H1 (cell line): ENCODE data around the gene TTC13. TPM values are rescaled to one million over a fixed set of nuclear protein-coding genes. Genes with fewer than 3 reads are reported as not detected.

ENCODE experiments used
- CTCF ChIA-PET: fragments of 300-600 bp; sonication (Branson Sonifier 250); formaldehyde crosslinking; loops from one replicate; lab custom pipeline; 2021; ENCODE audit not compliant: partially characterized antibody; lab: Charles Lee
- POLR2A ChIA-PET: fragments of 300-600 bp; sonication (Branson Sonifier 250); formaldehyde crosslinking; loops from one replicate; lab custom pipeline; 2021; ENCODE audit warnings: inconsistent platforms; ENCODE audit not compliant: partially characterized antibody; lab: Charles Lee
- DNase-seq, 2 experiments: peaks; one replicate each; pipeline versions ENCODE4 v3.0.0 to v3.0.0-alpha.2; 2010 to 2022; ENCODE audit warnings: low spot score in 2 of 2, low read depth in 1 of 2, mixed read lengths in 1 of 2
- FAIRE-seq: peaks from 2 replicates; lab custom pipeline; 2011; peaks lifted over from hg19 to GRCh38; lab: Jason Lieb, UNC
- H2AFZ ChIP-seq: 2 replicates; pipeline ENCODE4 v1.8.1; 2012; ENCODE audit warnings: low read length, inconsistent platforms
- H2AK5ac ChIP-seq: 2 replicates; pipeline ENCODE4 v1.6.1; 2013; ENCODE audit warnings: low read depth, low read length
- H2BK120ac ChIP-seq: replicated peaks from 2 replicates; pipeline ENCODE3; 2013; ENCODE audit warnings: low read depth, low read length, inconsistent platforms
- H2BK12ac ChIP-seq: 2 replicates; pipeline ENCODE4 v1.6.1; 2013; ENCODE audit warnings: low read depth, low read length
- H2BK15ac ChIP-seq: 2 replicates; pipeline ENCODE4 v1.6.1; 2013; ENCODE audit warnings: low read length
- H2BK20ac ChIP-seq: 2 replicates; pipeline ENCODE4 v1.6.1; 2013; ENCODE audit warnings: low read length
- H2BK5ac ChIP-seq: 2 replicates; pipeline ENCODE4 v1.6.1; 2013; ENCODE audit warnings: low read depth, low read length
- H3K14ac ChIP-seq: 2 replicates; pipeline ENCODE4 v1.6.1; 2013; ENCODE audit warnings: inconsistent platforms; ENCODE audit not compliant: insufficient read length
- H3K18ac ChIP-seq: 2 replicates; pipeline ENCODE4 v1.6.1; 2013; ENCODE audit warnings: low read length; ENCODE audit errors: extremely low read depth
- H3K23ac ChIP-seq: 2 replicates; pipeline ENCODE4 v1.6.1; 2013; ENCODE audit warnings: inconsistent platforms; ENCODE audit not compliant: insufficient read length
- H3K23me2 ChIP-seq: 2 replicates; pipeline ENCODE4 v1.6.1; 2013; ENCODE audit warnings: low read depth, low read length
- H3K27ac ChIP-seq: 2 replicates; pipeline ENCODE4 v1.6.1; 2011; ENCODE audit warnings: low read depth, low read length, inconsistent platforms
- H3K27me3 ChIP-seq, 4 experiments: replicated peaks in 1 of 4; 1 replicate in 1 of 4; 2 replicates in 3 of 4; pipeline versions ENCODE4 v1.6.1 to v1.8.1; 2011 to 2013; ENCODE audit warnings: low read length in 3 of 4, mild to moderate bottlenecking in 3 of 4, inconsistent platforms in 2 of 4, mixed read lengths in 2 of 4, moderate library complexity in 1 of 4; ENCODE audit not compliant: control insufficient read depth in 3 of 4, insufficient read depth in 3 of 4; ENCODE audit errors: extremely low read depth in 1 of 4
- H3K36me3 ChIP-seq, 4 experiments: 2 replicates each; pipeline versions ENCODE4 v1.6.1 to v1.8.1; 2011 to 2013; ENCODE audit warnings: mild to moderate bottlenecking in 4 of 4, low read length in 3 of 4, moderate library complexity in 2 of 4, control low read depth in 1 of 4, inconsistent platforms in 1 of 4; ENCODE audit not compliant: insufficient read depth in 4 of 4, control insufficient read depth in 2 of 4
- H3K4ac ChIP-seq: replicated peaks from 2 replicates; pipeline ENCODE3; 2013; ENCODE audit warnings: low read length, low read depth, mixed read lengths, inconsistent platforms; ENCODE audit not compliant: insufficient read length
- H3K4me1 ChIP-seq, 4 experiments: replicated peaks in 1 of 4; 1 replicate in 1 of 4; 2 replicates in 3 of 4; pipeline versions ENCODE4 v1.6.1 to v1.8.1; 2011 to 2013; ENCODE audit warnings: low read length in 3 of 4, inconsistent platforms in 2 of 4, mixed read lengths in 1 of 4; ENCODE audit not compliant: insufficient read depth in 4 of 4, control insufficient read depth in 3 of 4
- H3K4me2 ChIP-seq, 2 experiments: 2 replicates each; pipeline versions ENCODE4 v1.6.1 to v1.8.1; 2011 to 2013; ENCODE audit warnings: low read depth in 2 of 2, low read length in 2 of 2, control low read depth in 1 of 2, inconsistent platforms in 1 of 2, mild to moderate bottlenecking in 1 of 2; ENCODE audit not compliant: insufficient read depth in 1 of 2
- H3K4me3 ChIP-seq, 4 experiments: fragments of 200-600, 300-600 bp in 1 of 4; sonication (generic), shearing (Covaris generic), sonication (Bioruptor Twin) in 1 of 4; 2 replicates each; pipeline versions ENCODE4 v1.5.1 to v1.8.1; 2011 to 2016; ENCODE audit warnings: low read length in 4 of 4, low read depth in 3 of 4, control low read depth in 2 of 4, inconsistent platforms in 2 of 4, mild to moderate bottlenecking in 2 of 4, mixed read lengths in 1 of 4, moderate library complexity in 1 of 4; ENCODE audit not compliant: insufficient read depth in 2 of 4; ENCODE audit errors: extremely low read depth in 1 of 4
- H3K56ac ChIP-seq: replicated peaks from 2 replicates; pipeline ENCODE3; 2013; ENCODE audit warnings: low read depth, mild to moderate bottlenecking, mixed read lengths, low read length, inconsistent platforms; ENCODE audit not compliant: insufficient read length
- H3K79me1 ChIP-seq: 2 replicates; pipeline ENCODE4 v1.6.1; 2013; ENCODE audit warnings: low read depth, low read length, control low read depth
- H3K79me2 ChIP-seq, 2 experiments: 2 replicates each; pipeline versions ENCODE4 v1.6.1 to v1.8.1; 2012 to 2013; ENCODE audit warnings: low read length in 2 of 2, mild to moderate bottlenecking in 2 of 2, inconsistent platforms in 1 of 2; ENCODE audit not compliant: insufficient read depth in 2 of 2, control insufficient read depth in 1 of 2
- H3K9ac ChIP-seq, 4 experiments: replicated peaks in 1 of 4; 1 replicate in 1 of 4; 2 replicates in 3 of 4; pipeline versions ENCODE4 v1.6.1 to v1.8.1; 2011 to 2013; ENCODE audit warnings: low read depth in 3 of 4, low read length in 3 of 4, control low read depth in 2 of 4, mild to moderate bottlenecking in 2 of 4, moderate library complexity in 2 of 4, inconsistent platforms in 1 of 4; ENCODE audit errors: extremely low read depth in 1 of 4
- H3K9me3 ChIP-seq, 2 experiments: 2 replicates each; pipeline versions ENCODE4 v1.6.1 to v1.8.1; 2012 to 2013; ENCODE audit warnings: mild to moderate bottlenecking in 2 of 2, moderate library complexity in 2 of 2, control low read depth in 1 of 2, inconsistent platforms in 1 of 2, low read depth in 1 of 2, low read length in 1 of 2, mixed read lengths in 1 of 2; ENCODE audit not compliant: insufficient read depth in 2 of 2
- H4K20me1 ChIP-seq, 2 experiments: replicated peaks in 1 of 2; 2 replicates each; pipeline versions ENCODE3 to v1.8.1; 2011 to 2013; ENCODE audit warnings: inconsistent platforms in 2 of 2, low read length in 2 of 2, mild to moderate bottlenecking in 1 of 2; ENCODE audit not compliant: insufficient read depth in 2 of 2, control insufficient read depth in 1 of 2
- H4K5ac ChIP-seq: 2 replicates; pipeline ENCODE4 v1.6.1; 2013; ENCODE audit warnings: low read length, low read depth, mixed read lengths, inconsistent platforms; ENCODE audit not compliant: insufficient read length
- H4K8ac ChIP-seq: 2 replicates; pipeline ENCODE4 v1.8.0; 2013; ENCODE audit warnings: mild to moderate bottlenecking, moderate library complexity, low read length, inconsistent platforms; ENCODE audit not compliant: insufficient read depth; ENCODE audit errors: extremely low read depth
- H4K91ac ChIP-seq: replicated peaks from 2 replicates; pipeline ENCODE3; 2013; ENCODE audit warnings: low read length, mixed read lengths, inconsistent platforms; ENCODE audit not compliant: insufficient read length
- CEBPB ChIP-seq: IDR thresholded peaks from 2 replicates; pipeline ENCODE4 v1.6.1; 2012; ENCODE audit warnings: low read depth, low read length
- CHD1 ChIP-seq: IDR thresholded peaks from 2 replicates; pipeline ENCODE4 v1.6.1; 2012; ENCODE audit warnings: low read depth, low read length, improper control_type of control experiment
- JUN ChIP-seq: IDR thresholded peaks from 2 replicates; pipeline ENCODE4 v1.6.1; 2011; ENCODE audit warnings: low read depth, mild to moderate bottlenecking, improper control_type of control experiment, low read length
- SRF ChIP-seq: IDR thresholded peaks from 2 replicates; pipeline ENCODE4 v1.6.1; 2011; ENCODE audit warnings: mild to moderate bottlenecking, low read depth, low read length, moderate library complexity
- YY1 ChIP-seq: IDR thresholded peaks from 2 replicates; pipeline ENCODE4 v1.6.1; 2011; ENCODE audit warnings: low read depth, mild to moderate bottlenecking, low read length
- WGBS, 2 experiments: shearing (Covaris generic) in 1 of 2; methylation state at CpG; one replicate each; pipeline versions ENCODE4 v1.1.6 to v1.1.7; 2013 to 2015; ENCODE audit warnings: low lambda C conversion rate in 2 of 2, mixed read lengths in 2 of 2, inconsistent platforms in 1 of 2, low coverage in 1 of 2, missing lambda C conversion rate in 1 of 2; ENCODE audit not compliant: insufficient replicate concordance in 2 of 2, insufficient coverage in 1 of 2, insufficient read length in 1 of 2; ENCODE audit errors: extremely low coverage in 1 of 2, missing lambda C conversion rate in 1 of 2; 5-methylcytosine and 5-hydroxymethylcytosine counted together
- polyA plus RNA-seq, 7 experiments: library from polyadenylated mRNA; depleted of rRNA in 3 of 7; stranded (reverse) in 5 of 7; unstranded in 2 of 7; fragments of >200 nt in 5 of 7; fragments of 200-250 nt in 2 of 7; gene quantifications; 1 replicate in 5 of 7; 2 replicates in 1 of 7; 4 replicates in 1 of 7; pipeline versions ENCODE4 v1.2.1 to v1.2.3, GENCODE V29; 2011 to 2013; ENCODE audit warnings: missing spikeins in 2 of 7, mixed read lengths in 2 of 7
- total RNA-seq: library from RNA; stranded (reverse); fragmentation: NEBNext Ultra II Directional; extraction: Animal tissue kit (Norgen Biotek cat#: 25700); gene quantifications from 2 replicates; pipeline ENCODE4 v1.2.1, GENCODE V29; 2021
- TF ChIP-seq, protein P1 (sequence below): IDR thresholded peaks from 2 replicates; pipeline ENCODE4 v1.6.1; 2012; ENCODE audit warnings: low read length, inconsistent platforms

TTC13 gene
- total and polyA plus RNA-seq, 2 of the 8 experiments (the other 6 are each of a cell fraction or from before 2014, with no cell fraction given), result 3.1 to 7.1 TPM

DNA sequence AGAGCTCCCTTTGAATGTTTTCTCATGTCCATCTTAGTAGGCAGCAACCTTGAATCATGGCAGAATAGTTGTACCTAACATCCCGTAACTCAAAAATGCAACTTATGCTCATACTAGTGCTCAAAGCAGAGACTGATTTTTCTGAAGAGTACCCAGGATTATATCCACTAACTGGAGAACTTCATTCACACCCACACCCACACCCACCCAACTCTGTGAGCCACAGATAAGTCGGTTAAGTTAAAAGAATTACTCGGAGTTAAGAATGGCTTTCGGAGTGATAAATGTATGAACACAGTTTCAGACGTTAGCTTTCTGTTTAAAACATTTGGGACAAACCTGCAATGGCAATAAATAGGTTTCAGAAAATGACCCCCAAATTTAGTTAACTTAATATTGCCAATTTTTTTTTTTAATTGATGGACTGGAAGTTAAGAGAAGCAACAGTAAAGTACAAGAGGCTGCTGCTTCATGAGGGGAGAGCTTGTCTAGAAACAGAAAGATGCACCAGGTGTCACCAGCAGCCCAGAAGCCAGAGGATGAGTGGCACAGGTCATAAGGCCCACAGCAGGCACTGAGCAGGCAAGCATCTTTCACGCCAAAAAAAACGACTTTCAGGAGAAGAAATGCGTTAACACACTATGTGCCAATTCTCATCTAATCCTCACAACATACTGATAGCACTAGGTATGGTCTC, 61.9 kb downstream of the TTC13 start:
- Histone ChIP-seq H3K9ac (no peak overlapping the region), H2AK5ac (no peak overlapping the region), H4K91ac (no peak overlapping the region), H2BK12ac (no peak overlapping the region), H3K18ac (no peak overlapping the region), H2BK5ac (no peak overlapping the region), H3K23me2 (no peaks in the 10 kb centered on the region), H2BK15ac (no peak overlapping the region), H3K27ac (no peak overlapping the region), H3K79me2 (no peaks in the 10 kb centered on the region), H3K9me3 (no peaks in the 10 kb centered on the region), H4K5ac (no peak overlapping the region), H3K14ac (no peak overlapping the region), H3K4ac (no peak overlapping the region), H3K36me3 (no peaks in the 10 kb centered on the region; a peak in 3 of 8 replicates), H3K4me1 (no peaks in the 10 kb centered on the region), H2BK120ac (no peak overlapping the region), H3K23ac (no peak overlapping the region), H3K79me1 (no peaks in the 10 kb centered on the region), H3K4me2 (no peak overlapping the region), H4K20me1 (no peaks in the 10 kb centered on the region), H3K56ac (no peak overlapping the region), H2AFZ (no peak overlapping the region), H4K8ac (no peak overlapping the region), H3K27me3 (no peaks in the 10 kb centered on the region), H3K4me3 (no peak overlapping the region), H2BK20ac (no peak overlapping the region)
- ChIA-PET POLR2A (no interaction called here), CTCF (interaction anchor here (0.6 to 1.9 kb wide), 21 partner anchors 8 to 290 kb away, joined by 3 to 7 read pairs (median 4); no protein-coding TSS in a partner anchor)
- FAIRE-seq (no peak), DNase-seq (no peak)
- 82% methylated on average over 8 of the region's 8 CpGs; no CpG with 5 or more reads in 1 of the 2 experiments for WGBS, 2 experiments
- TF ChIP-seq, protein P1, sequence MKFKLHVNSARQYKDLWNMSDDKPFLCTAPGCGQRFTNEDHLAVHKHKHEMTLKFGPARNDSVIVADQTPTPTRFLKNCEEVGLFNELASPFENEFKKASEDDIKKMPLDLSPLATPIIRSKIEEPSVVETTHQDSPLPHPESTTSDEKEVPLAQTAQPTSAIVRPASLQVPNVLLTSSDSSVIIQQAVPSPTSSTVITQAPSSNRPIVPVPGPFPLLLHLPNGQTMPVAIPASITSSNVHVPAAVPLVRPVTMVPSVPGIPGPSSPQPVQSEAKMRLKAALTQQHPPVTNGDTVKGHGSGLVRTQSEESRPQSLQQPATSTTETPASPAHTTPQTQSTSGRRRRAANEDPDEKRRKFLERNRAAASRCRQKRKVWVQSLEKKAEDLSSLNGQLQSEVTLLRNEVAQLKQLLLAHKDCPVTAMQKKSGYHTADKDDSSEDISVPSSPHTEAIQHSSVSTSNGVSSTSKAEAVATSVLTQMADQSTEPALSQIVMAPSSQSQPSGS, result no peak
- TF ChIP-seq YY1 (no peak), SRF (no peak), CHD1 (no peak), JUN (no peak), CEBPB (no peak)
